ENCODE data around the gene OSBPL9. TPM values are rescaled to one million over a fixed set of nuclear protein-coding genes. Genes with fewer than 3 reads are reported as not detected.

OSBPL9 gene
- total RNA-seq, 1 experiment from 2014 or later = 52.6 TPM

- Histone ChIP-seq H3K27me3 (ENCODE audit: insufficient read depth, low read length) (no peaks in the 10 kb centered on the region), H3K9me2 (ENCODE audit: insufficient read depth) (no peaks in the 10 kb centered on the region), H3K27ac (ENCODE audit: low read depth, low read length) (no peak overlapping the region), H3K4me3 (replicated peaks in 1 of 2; ENCODE audit: low read depth in 1 of 2, low read length in 2 of 2) (no peak overlapping the region), H3K79me2 (ENCODE audit: insufficient read depth, low read length) (peaks cover 64% of the 10 kb centered on the region), H3K36me3 (ENCODE audit: control insufficient read depth in 1 of 2, insufficient read depth in 2 of 2, low read length in 2 of 2) (no peaks in the 10 kb centered on the region), H3K9ac (ENCODE audit: low read length) (no peak overlapping the region), H3K4me2 (ENCODE audit: low read length) (no peak overlapping the region), H4K20me1 (ENCODE audit: insufficient read depth) (no peaks in the 10 kb centered on the region), H3K9me3 (ENCODE audit: control insufficient read depth in 1 of 2, insufficient read depth in 1 of 2, low read depth in 1 of 2, low read length in 2 of 2) (no peaks in the 10 kb centered on the region), H3K4me1 (ENCODE audit: control insufficient read depth in 1 of 2, insufficient read depth in 2 of 2, low read length in 2 of 2) (peaks cover 0 to 5% of the 10 kb centered on the region in 2 experiments; a peak in 1 of 4 replicates), H2AFZ (ENCODE audit: low read depth, low read length, poor library complexity, severe bottlenecking) (no peak overlapping the region)
- ATAC-seq (no peak), DNase-seq (ENCODE audit: low read depth, low spot score) (no peak)
- POLR2A ChIA-PET = no interaction called here
- no TSS peak for BruUV-seq (replicated peaks)
- CTCF ChIA-PET = interaction anchor here (1.5 kb wide), 1 partner anchor 8 kb away, joined by 3 read pairs; no protein-coding TSS in a partner anchor
- RAD21 ChIA-PET (ENCODE audit: low non-redundant PET in 1 of 2, low total read pairs in 2 of 2, uncharacterized antibody in 2 of 2, unreplicated experiment in 2 of 2) = no interaction called here
- intact Hi-C loops (cut with micrococcal nuclease) = loop anchor here (10.0 kb wide), 1 partner anchor 376 kb away; no protein-coding TSS in a partner anchor
- TF ChIP-seq EZH2phosphoT487 (IDR thresholded peaks at IDR 0.05; ENCODE audit: borderline replicate concordance) (no peak), FOSL1 (IDR thresholded peaks at IDR 0.05; ENCODE audit: low read depth) (no peak), ATF3 (IDR thresholded peaks at IDR 0.05) (no peak), POLR2AphosphoS5 (IDR thresholded peaks at IDR 0.05; ENCODE audit: low read depth, low read length) (no peak), RAD21 (IDR thresholded peaks at IDR 0.05; ENCODE audit: low read depth) (no peak), MAX (IDR thresholded peaks at IDR 0.05) (no peak), ZNF274 (IDR thresholded peaks at IDR 0.05; ENCODE audit: low read depth, low read length) (no peak), SRF (IDR thresholded peaks at IDR 0.05; ENCODE audit: low read depth) (no peak), CBX3 (IDR thresholded peaks at IDR 0.05; ENCODE audit: low read depth) (no peak), ZFX (IDR thresholded peaks at IDR 0.05) (no peak), ZBTB33 (IDR thresholded peaks at IDR 0.05; ENCODE audit: extremely low read depth, insufficient replicate concordance, low read length) (no peak), CTCF (IDR thresholded peaks at IDR 0.05 in 2 of 3, conservative IDR thresholded peaks at IDR 0.05 in 1 of 3; ENCODE audit: borderline replicate concordance in 1 of 3, insufficient read depth in 1 of 3, low read depth in 2 of 3, low read length in 2 of 3) (no peak), YY1 (IDR thresholded peaks at IDR 0.05; ENCODE audit: extremely low read depth, insufficient replicate concordance, low read depth, low read length) (no peak), REST (IDR thresholded peaks at IDR 0.05; ENCODE audit: low read depth) (no peak)
These were observed 12.1 kb downstream of the OSBPL9 start for GRCh38 chr1:51628715-51629590.
